Stimulated activated CD4-positive, alpha-beta T cell treated with anti-CD3 and anti-CD28 coated beads, Interleukin-12 subunit alpha, Interleukin-12 subunit beta, amount 100 ng/mL, for 48 hours (primary cell): Measurements from ENCODE around the gene RIMBP2.

Experiments used
- DNase-seq, 3 donors: peaks; one replicate each; pipeline ENCODE4 v3.0.0-alpha.2; 2020; ENCODE audit warnings: low read depth in 2 of 3, low spot score in 1 of 3

The RIMBP2 gene

GRCh38 chr12:130384234-130384633, 331.9 kb downstream of the RIMBP2 start:
- no peak for DNase-seq

DNA sequence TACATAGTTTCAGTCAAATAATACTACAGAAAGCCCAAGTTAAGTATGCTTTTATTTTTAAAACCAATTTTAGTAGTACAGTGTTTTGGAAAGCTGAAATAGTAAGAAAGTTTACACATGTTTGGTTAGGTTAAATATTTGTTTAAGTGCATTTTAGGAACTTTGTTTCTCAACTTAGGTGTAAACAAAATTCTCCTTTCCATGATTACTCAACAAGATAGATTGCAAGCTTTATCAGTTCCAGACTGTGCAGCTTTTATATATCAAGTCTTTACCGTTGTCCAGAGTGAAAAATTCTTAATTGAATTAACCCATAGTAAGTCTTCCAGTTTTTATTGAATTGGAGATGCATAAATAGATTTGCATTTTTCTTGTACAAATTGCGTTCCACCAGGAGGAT, 333.3 kb downstream of the RIMBP2 start:
- no peak for DNase-seq

GRCh38 chr12:130375296-130376287, 340.5 kb downstream of the RIMBP2 start:
- no peak for DNase-seq

DNA sequence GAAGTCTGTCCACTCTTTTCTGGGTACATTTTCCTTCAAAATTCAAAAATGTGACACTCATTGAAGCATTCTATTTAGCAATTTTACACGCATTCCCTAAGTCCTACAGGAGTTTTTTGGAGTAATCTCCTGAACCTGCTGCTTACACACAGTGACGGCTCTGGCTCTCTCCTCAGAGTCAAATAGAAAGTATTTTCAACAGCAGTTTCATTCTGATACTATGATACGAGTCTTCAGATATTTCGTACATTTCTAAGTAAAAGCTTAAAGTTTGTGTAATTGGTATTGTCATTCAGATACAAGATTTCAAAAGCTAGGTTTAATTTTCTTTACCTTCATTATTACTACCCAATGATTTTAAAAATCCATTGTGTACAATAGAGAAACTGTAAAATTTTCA, 342.0 kb downstream of the RIMBP2 start:
- no peak for DNase-seq

DNA sequence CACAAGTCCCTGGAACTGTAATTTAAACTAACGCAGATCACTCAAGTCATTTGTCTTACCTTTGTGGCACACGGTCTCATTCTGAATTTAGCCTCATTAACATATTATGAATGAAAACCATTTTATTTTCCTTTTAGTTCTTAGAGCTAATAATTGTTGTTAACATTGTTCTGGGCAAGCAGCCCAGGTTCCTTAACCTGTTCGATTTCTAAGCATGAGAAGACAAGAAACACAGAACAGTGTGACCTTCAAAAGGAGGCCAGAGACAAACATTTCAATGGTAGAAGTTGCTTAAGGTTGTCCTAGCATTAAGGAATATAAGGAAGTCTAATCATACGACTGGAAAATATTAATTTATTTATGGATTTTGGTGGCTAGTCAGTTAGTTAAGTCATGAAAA, 343.2 kb downstream of the RIMBP2 start:
- no peak for DNase-seq

DNA sequence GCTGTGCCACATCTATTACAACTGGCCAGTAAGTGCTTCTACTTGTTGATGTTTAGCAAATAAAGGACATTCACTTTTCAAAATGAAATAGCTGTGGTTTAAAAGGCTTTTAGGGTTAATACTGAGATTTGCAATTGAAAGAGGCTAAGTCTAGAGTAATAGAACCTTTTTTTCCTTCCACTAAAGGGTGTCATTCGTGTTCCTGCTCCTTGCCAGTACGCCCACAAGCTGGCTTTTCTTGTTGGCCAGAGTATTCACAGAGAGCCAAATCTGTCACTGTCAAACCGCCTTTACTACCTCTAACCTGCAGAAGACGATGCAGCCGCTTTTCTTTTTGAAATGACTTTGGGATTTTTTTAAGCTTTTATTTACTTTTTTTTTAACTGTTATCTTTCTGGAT, 344.8 kb downstream of the RIMBP2 start:
- no peak for DNase-seq

- DNase-seq: no peak
Observed at GRCh38 chr12:130369816-130370215, 346.3 kb downstream of the RIMBP2 start.

GRCh38 chr12:130367523-130367922, 348.6 kb downstream of the RIMBP2 start:
- DNase-seq: no peak

DNA sequence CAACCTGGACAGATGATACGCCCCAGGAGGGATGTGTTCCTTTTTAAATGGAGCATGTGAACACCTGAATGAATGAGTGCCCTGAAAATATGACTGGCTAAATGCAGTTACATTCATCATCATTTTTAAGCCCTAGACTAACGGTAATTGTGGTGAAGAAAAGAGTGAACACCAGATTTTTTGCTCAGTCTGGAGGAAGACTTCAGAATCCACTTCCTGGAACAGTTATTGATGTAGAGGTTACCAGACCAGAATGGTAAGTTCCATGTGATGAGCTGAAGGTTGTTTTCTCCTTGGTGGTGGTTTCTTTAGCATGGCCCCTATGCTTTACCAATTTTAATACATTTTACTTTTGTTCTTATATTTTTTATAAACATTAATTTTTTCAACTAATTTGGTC, 349.1 kb downstream of the RIMBP2 start:
- DNase-seq: no peak

DNA sequence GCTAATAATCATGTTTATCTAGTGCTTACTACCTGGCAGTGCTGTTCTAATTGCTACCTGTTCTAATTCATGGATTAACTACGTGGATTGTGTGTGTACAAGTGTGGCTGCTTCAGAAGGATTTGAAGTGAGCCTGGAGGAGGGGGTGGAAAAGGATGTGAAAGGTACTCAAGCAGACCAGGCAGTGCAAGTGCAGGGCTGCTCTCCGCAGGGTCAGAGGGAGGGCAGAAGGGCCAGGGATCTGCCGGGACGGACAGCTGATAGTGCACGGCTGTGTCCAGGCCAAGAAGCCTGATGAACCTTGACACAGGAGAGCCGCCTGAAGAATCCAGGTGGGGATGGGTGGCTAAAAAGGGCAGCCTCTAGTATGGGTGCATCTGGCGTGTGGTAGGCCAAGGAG, 349.9 kb downstream of the RIMBP2 start:
- no peak for DNase-seq

- no peak for DNase-seq
Observed at GRCh38 chr12:130364578-130364977, 351.5 kb downstream of the RIMBP2 start.

GRCh38 chr12:130362060-130362459, 354.0 kb downstream of the RIMBP2 start:
- no peak for DNase-seq

GRCh38 chr12:130357729-130358330, 358.3 kb downstream of the RIMBP2 start:
- DNase-seq: no peak

DNA sequence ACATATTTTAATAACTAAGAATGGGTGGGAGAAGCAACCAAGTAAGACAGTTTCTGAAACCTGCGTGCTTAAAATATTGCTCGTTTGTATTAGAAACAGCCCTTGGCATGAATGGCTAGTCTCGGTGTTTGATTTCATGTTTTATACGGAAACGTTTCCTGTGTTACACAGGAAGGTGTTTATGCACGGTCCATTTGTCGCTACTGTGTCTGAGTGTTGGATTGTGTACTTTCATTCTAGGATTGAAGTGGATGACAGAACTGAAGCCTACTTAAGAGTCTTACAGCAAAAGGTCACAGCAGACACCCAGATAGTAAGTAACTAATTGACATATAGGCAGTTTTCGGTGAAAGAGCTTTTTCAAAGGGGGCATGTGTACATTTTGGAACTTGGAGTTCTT, 358.9 kb downstream of the RIMBP2 start:
- DNase-seq: no peak

GRCh38 chr12:130356222-130356621, 359.9 kb downstream of the RIMBP2 start:
- DNase-seq: no peak

GRCh38 chr12:130354407-130354806, 361.7 kb downstream of the RIMBP2 start:
- no peak for DNase-seq

- DNase-seq: no peak
Observed at GRCh38 chr12:130353081-130353480, 363.0 kb downstream of the RIMBP2 start.

DNA sequence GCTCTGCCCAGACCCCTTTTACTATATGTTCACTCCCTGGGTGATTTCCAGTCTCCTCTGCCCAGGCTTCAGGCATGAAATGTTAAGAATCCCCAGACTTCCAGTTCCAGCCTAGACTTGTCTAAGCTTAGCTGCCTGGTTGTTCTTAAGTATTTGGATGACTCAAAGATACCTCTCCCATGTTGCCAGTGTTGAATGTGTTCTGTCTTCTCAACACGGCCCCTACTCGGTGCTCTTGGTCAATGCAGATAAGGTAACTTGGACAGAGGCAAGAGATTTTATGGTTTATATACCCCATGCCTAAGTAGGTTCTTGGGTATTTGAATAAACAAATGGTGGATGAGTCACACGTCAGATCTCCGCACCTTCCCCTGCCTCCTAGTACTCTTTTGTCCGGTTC, 364.8 kb downstream of the RIMBP2 start:
- DNase-seq: no peak

DNA sequence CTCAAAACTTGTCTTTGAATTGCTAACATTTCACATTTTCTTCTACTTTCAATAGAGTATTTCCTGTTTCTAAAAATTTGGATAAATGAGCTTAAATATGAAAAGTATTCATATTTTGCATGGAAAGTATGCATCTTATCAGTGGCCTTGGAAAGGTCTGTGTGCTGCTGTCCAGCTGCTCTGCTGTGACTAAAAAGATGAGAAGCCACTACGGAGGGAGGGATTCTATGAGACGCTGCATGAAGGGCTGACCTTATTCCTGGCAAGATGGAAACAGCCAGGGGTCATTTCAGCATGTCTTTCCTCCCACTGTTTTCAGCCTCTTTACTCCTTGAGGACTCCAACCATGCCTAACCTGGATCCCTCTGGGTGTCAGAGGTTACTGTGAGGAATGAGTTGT, 365.4 kb downstream of the RIMBP2 start:
- no peak for DNase-seq

- no peak for DNase-seq
Observed at GRCh38 chr12:130347588-130347987, 368.5 kb downstream of the RIMBP2 start.
